ENCODE measurements around the gene CDK12.
"Not testable (repeated sequence)": the region's sequence is repeated elsewhere in the genome, so short reads cannot be mapped to it uniquely, and the experiment has no call there.

- TF ChIP-seq GATA2 (CRISPR knock-in tag; IDR thresholded peaks at IDR 0.05); CTCF (IDR thresholded peaks at IDR 0.05); RAD21 (IDR thresholded peaks at IDR 0.05; ENCODE audit: low read length); CHD2 (IDR thresholded peaks at IDR 0.05; ENCODE audit: low read length, partially characterized antibody); POLR2AphosphoS5 (IDR thresholded peaks at IDR 0.05; ENCODE audit: low read depth, low read length); MAX (IDR thresholded peaks at IDR 0.05; ENCODE audit: low read depth); JUND (IDR thresholded peaks at IDR 0.05); SIN3A (IDR thresholded peaks at IDR 0.05; ENCODE audit: borderline replicate concordance, low read depth, low read length): not testable (repeated sequence)
Observed at GRCh38 chr17:39464639-39465181, 3.4 kb downstream of the CDK12 start.

All from SK-N-SH (cell line).